GM12878 (cell line): ENCODE data around the gene ATG13. TPM values are rescaled to one million over a fixed set of nuclear protein-coding genes. Genes with fewer than 3 reads are reported as not detected.

ENCODE experiments used
- ATAC-seq: fragments of 200-7000 bp; cut with Tn5 transposase; 3 replicates; pipeline ENCODE4 v1.9.1; 2020; ENCODE audit warnings: mild to moderate bottlenecking, moderate library complexity
- BruUV-seq: library from RNA; stranded (reverse); fragments of 400-500 nt; replicated peaks from 2 replicates; lab custom pipeline; 2021; lab: Mats Ljungman, UMichigan
- CTCF ChIA-PET: fragments of 300-600 bp; sonication (Branson Sonifier 250); formaldehyde crosslinking; extraction: SDS; loops from one replicate; lab custom pipeline; 2021; ENCODE audit warnings: inconsistent platforms; lab: Yijun Ruan, JAX
- POLR2A ChIA-PET: fragments of 350-600 bp; formaldehyde crosslinking; extraction: SDS; loops from one replicate; lab custom pipeline; 2021; ENCODE audit warnings: inconsistent platforms; lab: Charles Lee
- RAD21 ChIA-PET: fragments of 300-600 bp; sonication (Branson Sonifier 250); formaldehyde crosslinking; loops from one replicate; lab custom pipeline; 2023; ENCODE audit warnings: antibody characterized with exemption; ENCODE audit not compliant: unreplicated experiment; lab: Charles Lee
- SMC1A ChIA-PET: fragments of 300-600 bp; sonication (Branson Sonifier 250); formaldehyde crosslinking; loops from one replicate; lab custom pipeline; 2023; ENCODE audit not compliant: unreplicated experiment, uncharacterized antibody; lab: Charles Lee
- DNase-seq: peaks from one replicate; pipeline ENCODE4 v3.0.0-alpha.2; 2011; ENCODE audit warnings: low read depth, low spot score
- FAIRE-seq: peaks from 3 replicates; lab custom pipeline; 2011; peaks lifted over from hg19 to GRCh38; lab: Jason Lieb, UNC
- H2AFZ ChIP-seq: 2 replicates; pipeline ENCODE4 v1.6.0; 2011; ENCODE audit warnings: low read depth, low read length, control low read depth; ENCODE audit not compliant: control insufficient read depth
- H3K27ac ChIP-seq: 2 replicates; pipeline ENCODE4 v1.5.1; 2011; ENCODE audit warnings: control low read depth; ENCODE audit not compliant: control insufficient read depth, insufficient read depth
- H3K27me3 ChIP-seq, 2 experiments: replicated peaks in 1 of 2; 2 replicates each; pipeline versions ENCODE4 v1.6.0 to v1.6.1; 2011; ENCODE audit warnings: low read length in 1 of 2; ENCODE audit not compliant: control insufficient read depth in 2 of 2, insufficient read depth in 2 of 2
- H3K36me3 ChIP-seq, 2 experiments: 2 replicates each; pipeline ENCODE4 v1.5.1; 2011; ENCODE audit warnings: low read length in 1 of 2; ENCODE audit not compliant: control insufficient read depth in 2 of 2, insufficient read depth in 2 of 2
- H3K4me1 ChIP-seq: 2 replicates; pipeline ENCODE4 v1.6.1; 2011; ENCODE audit warnings: mild to moderate bottlenecking, low read length, moderate library complexity, mixed read lengths; ENCODE audit not compliant: control insufficient read depth, insufficient read depth
- H3K4me2 ChIP-seq: 2 replicates; pipeline ENCODE4 v1.6.0; 2011; ENCODE audit warnings: control low read depth; ENCODE audit not compliant: control insufficient read depth, insufficient read depth
- H3K4me3 ChIP-seq: fragments of 200-600 bp; sonication (generic); 2 replicates; pipeline ENCODE4 v1.5.1; 2016
- H3K79me2 ChIP-seq: 2 replicates; pipeline ENCODE4 v1.6.0; 2011; ENCODE audit warnings: low read length; ENCODE audit not compliant: control insufficient read depth, insufficient read depth
- H3K9ac ChIP-seq: 2 replicates; pipeline ENCODE4 v1.8.0; 2011; ENCODE audit warnings: low read length, control low read depth, mixed read lengths; ENCODE audit not compliant: control insufficient read depth, insufficient read depth
- H3K9me3 ChIP-seq: replicated peaks from 3 replicates; pipeline ENCODE4 v1.5.1; 2011; ENCODE audit warnings: mild to moderate bottlenecking, low read length; ENCODE audit not compliant: control insufficient read depth, insufficient read depth
- H4K20me1 ChIP-seq: 2 replicates; pipeline ENCODE4 v1.6.0; 2011; ENCODE audit not compliant: control insufficient read depth, insufficient read depth
- ATF7 ChIP-seq: fragments of 450-650 bp; IDR thresholded peaks from 2 replicates; pipeline ENCODE4 v1.6.1; 2016; ENCODE audit warnings: low read depth, mild to moderate bottlenecking
- BACH1 ChIP-seq: fragments of 450-650 bp; IDR thresholded peaks from 2 replicates; pipeline ENCODE4 v1.6.1; 2017; ENCODE audit warnings: mild to moderate bottlenecking, borderline replicate concordance
- BRCA1 ChIP-seq: IDR thresholded peaks from 2 replicates; pipeline ENCODE4 v1.6.1; 2011; ENCODE audit warnings: low read depth, low read length, improper control_type of control experiment
- CHD1 ChIP-seq: IDR thresholded peaks from 2 replicates; pipeline ENCODE4 v1.6.1; 2012; ENCODE audit warnings: low read depth, low read length, improper control_type of control experiment
- DPF2 ChIP-seq: fragments of 450-650 bp; IDR thresholded peaks from 2 replicates; pipeline ENCODE4 v1.6.1; 2017; ENCODE audit warnings: mild to moderate bottlenecking
- EZH2 ChIP-seq: IDR thresholded peaks from 2 replicates; pipeline ENCODE4 v1.6.1; 2012; ENCODE audit warnings: low read depth, mild to moderate bottlenecking, control low read depth, inconsistent platforms, low read length, borderline replicate concordance; ENCODE audit not compliant: control insufficient read depth
- HDAC2 ChIP-seq: fragments of 200-600 bp; sonication (generic); IDR thresholded peaks from 2 replicates; pipeline ENCODE4 v1.6.1; 2017
- MXI1 ChIP-seq: fragments of 150-350 bp; IDR thresholded peaks from 2 replicates; pipeline ENCODE4 v1.6.1; 2011; ENCODE audit warnings: low read depth, mild to moderate bottlenecking, inconsistent platforms, low read length, improper control_type of control experiment
- NBN ChIP-seq: fragments of 450-650 bp; IDR thresholded peaks from 2 replicates; pipeline ENCODE4 v1.6.1; 2016
- NR2C2 ChIP-seq: IDR thresholded peaks from 2 replicates; pipeline ENCODE4 v1.6.1; 2011; ENCODE audit warnings: borderline replicate concordance, low read depth; ENCODE audit not compliant: control insufficient read depth, insufficient read length
- RB1 ChIP-seq: fragments of 450-650 bp; formaldehyde crosslinking; IDR thresholded peaks from 2 replicates; pipeline ENCODE4 v1.6.1; 2017; ENCODE audit warnings: mild to moderate bottlenecking, borderline replicate concordance
- RUNX3 ChIP-seq: IDR thresholded peaks from 2 replicates; pipeline ENCODE4 v1.6.1; 2012; ENCODE audit warnings: low read length, inconsistent platforms
- TARDBP ChIP-seq: IDR thresholded peaks from 2 replicates; pipeline ENCODE4 v1.6.1; 2016; ENCODE audit warnings: borderline replicate concordance
- WGBS: methylation state at CpG from one replicate; pipeline ENCODE4 v1.1.6; 2016; ENCODE audit warnings: low lambda C conversion rate; ENCODE audit not compliant: insufficient replicate concordance, insufficient coverage; ENCODE audit errors: missing lambda C conversion rate; 5-methylcytosine and 5-hydroxymethylcytosine counted together
- in situ Hi-C: fragments of 300-500 bp; cut with MboI; formaldehyde crosslinking; loops from 9 replicates; pipeline ENCODE4 v1.14.3; 2018; ENCODE audit warnings: mixed read lengths
- intact Hi-C: fragments of 100-400 bp; cut with micrococcal nuclease; formaldehyde crosslinking; loops from one replicate; pipeline ENCODE4 v1.14.2; 2022; ENCODE audit not compliant: unreplicated experiment
- polyA plus RNA-seq, 11 experiments: library from polyadenylated mRNA; depleted of rRNA in 4 of 11; unstranded in 6 of 11; stranded (reverse) in 5 of 11; fragments of >200 nt; fragmentation: Nextera tagmentation in 4 of 11; fragmentation: Illumina TruSeq in 1 of 11; extraction: Ambion mirVana in 4 of 11; extraction: Trizol in 1 of 11; gene quantifications; 1 replicate in 1 of 11; 2 replicates in 10 of 11; pipeline versions ENCODE4 v1.2.1 to v1.2.3, GENCODE V29; 2011 to 2016; ENCODE audit warnings: inconsistent platforms in 2 of 11, missing spikeins in 2 of 11, low read depth in 1 of 11
- total RNA-seq, 4 experiments: library from RNA; depleted of rRNA in 3 of 4; stranded (reverse); fragments of >200 nt in 3 of 4; fragmentation: Illumina TruSeq in 1 of 4; extraction: Trizol in 1 of 4; gene quantifications; 2 replicates each; pipeline versions ENCODE4 v1.2.1 to v1.2.3, GENCODE V29; 2013 to 2021
- TF ChIP-seq, protein P1 (sequence below): IDR thresholded peaks from 2 replicates; pipeline ENCODE4 v1.6.1; 2012; ENCODE audit warnings: mild to moderate bottlenecking, low read depth, low read length
- TF ChIP-seq, protein P2 (sequence below): IDR thresholded peaks from 2 replicates; pipeline ENCODE4 v1.6.1; 2011; ENCODE audit warnings: borderline replicate concordance, low read depth, mild to moderate bottlenecking, moderate library complexity, mixed read lengths, low read length; ENCODE audit not compliant: insufficient read depth; ENCODE audit errors: extremely low read length

The ATG13 gene
- total and polyA plus RNA-seq, 10 of the 15 experiments (the other 5 are each of a cell fraction or from before 2014, with no cell fraction given) = 10.9 to 61.6 (median 50.9) TPM

DNA sequence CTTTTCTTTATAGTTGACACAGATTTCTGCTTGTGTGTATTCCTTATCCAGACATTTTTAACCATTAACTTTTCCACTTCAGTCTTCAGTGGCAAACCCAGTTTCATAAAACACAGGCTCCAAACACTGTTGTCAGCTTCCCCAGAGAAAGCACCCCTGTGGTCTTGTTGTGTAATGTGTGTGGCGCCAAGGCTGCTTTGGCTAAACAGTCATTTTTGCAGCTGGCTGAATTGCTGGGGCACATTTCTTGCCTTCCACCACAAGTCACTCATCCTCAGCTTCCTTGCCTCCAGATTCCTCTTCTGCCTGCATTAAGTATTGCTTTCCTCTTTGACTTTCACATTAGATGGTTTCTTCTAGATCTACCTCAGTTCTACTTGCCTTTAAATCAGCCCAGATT lies 42.6 kb downstream of the ATG13 start:
- DNase-seq (no peak), ATAC-seq (no peak), FAIRE-seq (no peak)
- BruUV-seq = no TSS peak
- in situ Hi-C loops (no loop called here), intact Hi-C loops (no loop called here)
- Histone ChIP-seq H3K9me3 (no peaks in the 10 kb centered on the region), H2AFZ (no peak overlapping the region), H3K27ac (no peak overlapping the region), H3K9ac (no peak overlapping the region), H3K4me1 (no peaks in the 10 kb centered on the region), H3K4me2 (no peak overlapping the region), H3K79me2 (no peaks in the 10 kb centered on the region), H3K36me3 (peaks cover 5 to 26% of the 10 kb centered on the region in 2 experiments), H4K20me1 (no peaks in the 10 kb centered on the region), H3K4me3 (no peak overlapping the region), H3K27me3 (no peaks in the 10 kb centered on the region)
- no peak for TF ChIP-seq NBN
- TF ChIP-seq DPF2 = no peak
- TF ChIP-seq CHD1 = no peak
- TF ChIP-seq ATF7 = no peak
- TF ChIP-seq MXI1 = no peak
- TF ChIP-seq, protein P1, sequence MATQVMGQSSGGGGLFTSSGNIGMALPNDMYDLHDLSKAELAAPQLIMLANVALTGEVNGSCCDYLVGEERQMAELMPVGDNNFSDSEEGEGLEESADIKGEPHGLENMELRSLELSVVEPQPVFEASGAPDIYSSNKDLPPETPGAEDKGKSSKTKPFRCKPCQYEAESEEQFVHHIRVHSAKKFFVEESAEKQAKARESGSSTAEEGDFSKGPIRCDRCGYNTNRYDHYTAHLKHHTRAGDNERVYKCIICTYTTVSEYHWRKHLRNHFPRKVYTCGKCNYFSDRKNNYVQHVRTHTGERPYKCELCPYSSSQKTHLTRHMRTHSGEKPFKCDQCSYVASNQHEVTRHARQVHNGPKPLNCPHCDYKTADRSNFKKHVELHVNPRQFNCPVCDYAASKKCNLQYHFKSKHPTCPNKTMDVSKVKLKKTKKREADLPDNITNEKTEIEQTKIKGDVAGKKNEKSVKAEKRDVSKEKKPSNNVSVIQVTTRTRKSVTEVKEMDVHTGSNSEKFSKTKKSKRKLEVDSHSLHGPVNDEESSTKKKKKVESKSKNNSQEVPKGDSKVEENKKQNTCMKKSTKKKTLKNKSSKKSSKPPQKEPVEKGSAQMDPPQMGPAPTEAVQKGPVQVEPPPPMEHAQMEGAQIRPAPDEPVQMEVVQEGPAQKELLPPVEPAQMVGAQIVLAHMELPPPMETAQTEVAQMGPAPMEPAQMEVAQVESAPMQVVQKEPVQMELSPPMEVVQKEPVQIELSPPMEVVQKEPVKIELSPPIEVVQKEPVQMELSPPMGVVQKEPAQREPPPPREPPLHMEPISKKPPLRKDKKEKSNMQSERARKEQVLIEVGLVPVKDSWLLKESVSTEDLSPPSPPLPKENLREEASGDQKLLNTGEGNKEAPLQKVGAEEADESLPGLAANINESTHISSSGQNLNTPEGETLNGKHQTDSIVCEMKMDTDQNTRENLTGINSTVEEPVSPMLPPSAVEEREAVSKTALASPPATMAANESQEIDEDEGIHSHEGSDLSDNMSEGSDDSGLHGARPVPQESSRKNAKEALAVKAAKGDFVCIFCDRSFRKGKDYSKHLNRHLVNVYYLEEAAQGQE = no peak
- TF ChIP-seq NR2C2 = no peak
- TF ChIP-seq RB1 = no peak
- TF ChIP-seq, protein P2, sequence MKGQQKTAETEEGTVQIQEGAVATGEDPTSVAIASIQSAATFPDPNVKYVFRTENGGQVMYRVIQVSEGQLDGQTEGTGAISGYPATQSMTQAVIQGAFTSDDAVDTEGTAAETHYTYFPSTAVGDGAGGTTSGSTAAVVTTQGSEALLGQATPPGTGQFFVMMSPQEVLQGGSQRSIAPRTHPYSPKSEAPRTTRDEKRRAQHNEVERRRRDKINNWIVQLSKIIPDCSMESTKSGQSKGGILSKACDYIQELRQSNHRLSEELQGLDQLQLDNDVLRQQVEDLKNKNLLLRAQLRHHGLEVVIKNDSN = no peak
- TF ChIP-seq BACH1 = no peak
- no peak for TF ChIP-seq HDAC2
- TF ChIP-seq TARDBP = no peak
- TF ChIP-seq RUNX3 = no peak
- no peak for TF ChIP-seq EZH2
- TF ChIP-seq BRCA1 = no peak
- WGBS = 91% methylated on average over 1 of the region's 1 CpG
- RAD21 ChIA-PET = no interaction called here
- POLR2A ChIA-PET = interaction anchor here (0.7 kb wide), 1 partner anchor 17 kb away, joined by 4 read pairs; no protein-coding TSS in a partner anchor
- CTCF ChIA-PET = interaction anchor here (0.8 kb wide), 1 partner anchor 10 kb away, joined by 3 read pairs; no protein-coding TSS in a partner anchor
- SMC1A ChIA-PET = interaction anchor here (1.0 kb wide), 1 partner anchor 14 kb away, joined by 3 read pairs; no protein-coding TSS in a partner anchor
